Upper lobe of left lung (tissue), 4 donors: ENCODE measurements around the gene SSR3.

Source experiments
- EP300 ChIP-seq, 4 donors: sonication (generic); formaldehyde crosslinking; IDR thresholded peaks; one replicate each; pipeline ENCODE4 v1.5.1; 2017; ENCODE audit warnings: antibody characterized with exemption in 4 of 4, control low read depth in 2 of 4
- TF ChIP-seq, protein P1 (sequence below), 6 experiments: fragments of 450-650 bp in 4 of 6; fragments of 200-600 bp in 2 of 6; sonication (generic) in 2 of 6; IDR thresholded peaks; one replicate each; pipeline ENCODE4 v1.5.1; 2016 to 2019; ENCODE audit warnings: antibody characterized with exemption in 6 of 6

GRCh38 chr3:156601497-156601896, 46.6 kb upstream of the SSR3 start:
- no peak for TF ChIP-seq EP300 (IDR thresholded peaks at IDR 0.05)
- TF ChIP-seq, protein P1, sequence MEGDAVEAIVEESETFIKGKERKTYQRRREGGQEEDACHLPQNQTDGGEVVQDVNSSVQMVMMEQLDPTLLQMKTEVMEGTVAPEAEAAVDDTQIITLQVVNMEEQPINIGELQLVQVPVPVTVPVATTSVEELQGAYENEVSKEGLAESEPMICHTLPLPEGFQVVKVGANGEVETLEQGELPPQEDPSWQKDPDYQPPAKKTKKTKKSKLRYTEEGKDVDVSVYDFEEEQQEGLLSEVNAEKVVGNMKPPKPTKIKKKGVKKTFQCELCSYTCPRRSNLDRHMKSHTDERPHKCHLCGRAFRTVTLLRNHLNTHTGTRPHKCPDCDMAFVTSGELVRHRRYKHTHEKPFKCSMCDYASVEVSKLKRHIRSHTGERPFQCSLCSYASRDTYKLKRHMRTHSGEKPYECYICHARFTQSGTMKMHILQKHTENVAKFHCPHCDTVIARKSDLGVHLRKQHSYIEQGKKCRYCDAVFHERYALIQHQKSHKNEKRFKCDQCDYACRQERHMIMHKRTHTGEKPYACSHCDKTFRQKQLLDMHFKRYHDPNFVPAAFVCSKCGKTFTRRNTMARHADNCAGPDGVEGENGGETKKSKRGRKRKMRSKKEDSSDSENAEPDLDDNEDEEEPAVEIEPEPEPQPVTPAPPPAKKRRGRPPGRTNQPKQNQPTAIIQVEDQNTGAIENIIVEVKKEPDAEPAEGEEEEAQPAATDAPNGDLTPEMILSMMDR (IDR thresholded peaks at IDR 0.05): no peak
